ENCODE results near the gene OTOG.

- TF ChIP-seq CTCF (conservative IDR thresholded peaks at IDR 0.05; ENCODE audit: low read length) = no peak
- TF ChIP-seq EZH2phosphoT487 (IDR thresholded peaks at IDR 0.05; ENCODE audit: borderline replicate concordance) = no peak
Measured at GRCh38 chr11:17519061-17519885, 27.8 kb upstream of the OTOG start.
